Epithelial cell of esophagus (primary cell): ENCODE measurements around the gene VIPR2.

Source experiments
- DNase-seq: peaks from one replicate; pipeline ENCODE4 v3.0.0; 2010; ENCODE audit warnings: low read depth
- H3K4me3 ChIP-seq: 2 replicates; pipeline ENCODE4 v1.5.1; 2011; ENCODE audit warnings: mild to moderate bottlenecking, low read length, control low read depth
- CTCF ChIP-seq: IDR thresholded peaks from 2 replicates; pipeline ENCODE4 v1.5.1; 2011; ENCODE audit warnings: low read depth, mild to moderate bottlenecking, low read length, control low read depth, inconsistent platforms; ENCODE audit not compliant: insufficient read depth; ENCODE audit errors: missing control alignments

VIPR2 gene

GRCh38 chr7:159152816-159153215, 8.1 kb upstream of the VIPR2 start:
- TF ChIP-seq CTCF, result no peak
- no peak overlapping the region for H3K4me3 ChIP-seq
- no peak for DNase-seq

- H3K4me3 ChIP-seq, result no peak overlapping the region
- DNase-seq, result no peak
- no peak for TF ChIP-seq CTCF
Observed at GRCh38 chr7:159151231-159151630, 6.6 kb upstream of the VIPR2 start.

GRCh38 chr7:159149488-159149887, 4.8 kb upstream of the VIPR2 start:
- no peak for DNase-seq
- TF ChIP-seq CTCF, result no peak
- H3K4me3 ChIP-seq, result no peak overlapping the region

- DNase-seq, result no peak
- H3K4me3 ChIP-seq, result no peak overlapping the region
- no peak for TF ChIP-seq CTCF
Observed at GRCh38 chr7:159148430-159149395, 4.0 kb upstream of the VIPR2 start.

GRCh38 chr7:159147687-159148086, 3.0 kb upstream of the VIPR2 start:
- no peak overlapping the region for H3K4me3 ChIP-seq
- TF ChIP-seq CTCF, result no peak
- DNase-seq, result no peak

GRCh38 chr7:159147246-159147645, 2.6 kb upstream of the VIPR2 start:
- TF ChIP-seq CTCF, result no peak
- no peak overlapping the region for H3K4me3 ChIP-seq
- no peak for DNase-seq
